Pancreas (tissue), 10 donors: ENCODE data around the gene NEK6. TPM values are rescaled to one million over a fixed set of nuclear protein-coding genes. Genes with fewer than 3 reads are reported as not detected.

Source experiments
- ATAC-seq, 4 donors: fragments of 200-7000 bp; cut with Tn5 transposase; one replicate each; pipeline versions ENCODE4 v1.8.0 to v1.9.1; 2020; ENCODE audit warnings: mild to moderate bottlenecking in 4 of 4, moderate library complexity in 4 of 4
- DNase-seq, 6 donors: peaks; one replicate each; pipeline ENCODE4 v3.0.0-alpha.2; 2020
- FAIRE-seq: peaks from 2 replicates; lab custom pipeline; 2012; peaks lifted over from hg19 to GRCh38; lab: Jason Lieb, UNC
- H3K27ac ChIP-seq, 4 donors: fragments of 200-600 bp; sonication (generic); 1 replicate in 3 of 4; 2 replicates in 1 of 4; pipeline versions ENCODE4 v1.5.0 to v1.8.0; 2020
- H3K27me3 ChIP-seq, 4 donors: fragments of 200-600 bp; one replicate each; pipeline ENCODE4 v1.8.0; 2021
- H3K36me3 ChIP-seq, 3 donors: fragments of 200-600 bp; sonication (generic) in 1 of 3; one replicate each; pipeline versions ENCODE4 v1.5.0 to v1.8.0; 2020 to 2021
- H3K4me1 ChIP-seq, 3 donors: fragments of 200-600 bp; one replicate each; pipeline ENCODE4 v1.8.0; 2021
- H3K4me3 ChIP-seq, 4 donors: fragments of 200-600 bp; sonication (generic) in 2 of 4; one replicate each; pipeline versions ENCODE4 v1.5.0 to v1.8.0; 2020 to 2021
- H3K9me3 ChIP-seq, 4 donors: fragments of 200-600 bp; one replicate each; pipeline ENCODE4 v1.8.0; 2021
- WGBS, 2 donors: extraction: QIAGEN DNeasy Blood & Tissue Kit; methylation state at CpG; one replicate each; pipeline ENCODE4 v1.1.7; 2013; 5-methylcytosine and 5-hydroxymethylcytosine counted together
- intact Hi-C, 3 donors: fragments of 100-400 bp; cut with DNase I; formaldehyde crosslinking; loops; one replicate each; pipeline versions ENCODE4 v1.11.1 to v1.14.2; 2022
- polyA plus RNA-seq, 2 donors: library from polyadenylated mRNA; stranded (reverse); fragments of 200-250 nt; gene quantifications; one replicate each; pipeline ENCODE4 v1.2.3, GENCODE V29; 2013
- total RNA-seq, 6 donors: library from RNA; stranded (reverse); fragmentation: NEBNext Ultra II Directional in 4 of 6; extraction: Animal tissue kit (Norgen Biotek cat#: 25700) in 4 of 6; gene quantifications; one replicate each; pipeline versions ENCODE4 v1.2.1 to v1.2.4, GENCODE V29; 2021 to 2023
- TF ChIP-seq, protein P1 (sequence below), 4 donors: fragments of 200-600 bp; sonication (generic) in 3 of 4; IDR thresholded peaks; one replicate each; pipeline versions ENCODE4 v1.5.0 to v1.8.0; 2021; ENCODE audit warnings: antibody characterized with exemption in 4 of 4
- donor health status: healthy with polysubstance abuse.
- donor health status: DM: no; HTN: no; CAD: no; lungs with moderate emphysema.
- donor health status: DM: no; HTN: no; CAD: no.
- donor health status: control.
- donor health status: control.
- donor health status: Bipolar disorder and iron deficiency.
- donor health status: DM: yes; HTN: yes; CAD: no.
- donor health status: DM: no; HTN: no; CAD: no.
- donor health status: DM: no; HTN: no; CAD: no.
- donor health status: DM: yes; HTN: yes; CAD: no.

The NEK6 gene
- total and polyA plus RNA-seq, 8 donors: 7.8 to 67.0 (median 29.7) TPM

DNA sequence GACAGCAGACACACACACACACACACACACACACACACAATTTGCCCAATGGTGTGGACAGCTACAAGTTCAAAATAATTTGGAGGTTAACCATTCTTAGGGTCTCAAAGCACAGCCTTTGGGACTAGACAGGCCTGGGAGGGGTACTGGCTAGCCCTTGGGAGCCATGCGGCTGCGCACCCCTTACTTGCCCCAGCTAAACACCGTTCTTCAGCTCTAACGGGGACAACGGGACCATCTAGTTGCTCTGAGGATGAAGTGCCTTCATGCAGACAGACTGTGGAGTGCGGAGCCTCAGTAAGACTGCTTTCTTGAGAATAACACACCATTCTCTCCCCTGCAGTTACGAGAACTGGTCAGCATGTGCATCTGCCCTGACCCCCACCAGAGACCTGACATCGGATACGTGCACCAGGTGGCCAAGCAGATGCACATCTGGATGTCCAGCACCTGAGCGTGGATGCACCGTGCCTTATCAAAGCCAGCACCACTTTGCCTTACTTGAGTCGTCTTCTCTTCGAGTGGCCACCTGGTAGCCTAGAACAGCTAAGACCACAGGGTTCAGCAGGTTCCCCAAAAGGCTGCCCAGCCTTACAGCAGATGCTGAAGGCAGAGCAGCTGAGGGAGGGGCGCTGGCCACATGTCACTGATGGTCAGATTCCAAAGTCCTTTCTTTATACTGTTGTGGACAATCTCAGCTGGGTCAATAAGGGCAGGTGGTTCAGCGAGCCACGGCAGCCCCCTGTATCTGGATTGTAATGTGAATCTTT is 92.9 kb downstream of the NEK6 start:
- 86 to 91% methylated on average over 16 of the region's 16 CpGs for WGBS, 2 donors
- FAIRE-seq (no peak), DNase-seq (no peak), ATAC-seq (no peak)
- Histone ChIP-seq H3K4me1 (no peaks in the 10 kb centered on the region), H3K36me3 (peaks cover 8 to 73% (median 13%) of the 10 kb centered on the region in 3 donors), H3K27ac (no peak overlapping the region), H3K27me3 (no peaks in the 10 kb centered on the region), H3K9me3 (no peaks in the 10 kb centered on the region), H3K4me3 (no peak overlapping the region)
- TF ChIP-seq, protein P1, sequence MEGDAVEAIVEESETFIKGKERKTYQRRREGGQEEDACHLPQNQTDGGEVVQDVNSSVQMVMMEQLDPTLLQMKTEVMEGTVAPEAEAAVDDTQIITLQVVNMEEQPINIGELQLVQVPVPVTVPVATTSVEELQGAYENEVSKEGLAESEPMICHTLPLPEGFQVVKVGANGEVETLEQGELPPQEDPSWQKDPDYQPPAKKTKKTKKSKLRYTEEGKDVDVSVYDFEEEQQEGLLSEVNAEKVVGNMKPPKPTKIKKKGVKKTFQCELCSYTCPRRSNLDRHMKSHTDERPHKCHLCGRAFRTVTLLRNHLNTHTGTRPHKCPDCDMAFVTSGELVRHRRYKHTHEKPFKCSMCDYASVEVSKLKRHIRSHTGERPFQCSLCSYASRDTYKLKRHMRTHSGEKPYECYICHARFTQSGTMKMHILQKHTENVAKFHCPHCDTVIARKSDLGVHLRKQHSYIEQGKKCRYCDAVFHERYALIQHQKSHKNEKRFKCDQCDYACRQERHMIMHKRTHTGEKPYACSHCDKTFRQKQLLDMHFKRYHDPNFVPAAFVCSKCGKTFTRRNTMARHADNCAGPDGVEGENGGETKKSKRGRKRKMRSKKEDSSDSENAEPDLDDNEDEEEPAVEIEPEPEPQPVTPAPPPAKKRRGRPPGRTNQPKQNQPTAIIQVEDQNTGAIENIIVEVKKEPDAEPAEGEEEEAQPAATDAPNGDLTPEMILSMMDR (IDR thresholded peaks at IDR 0.05): no peak
- intact Hi-C loops: no loop called here

DNA sequence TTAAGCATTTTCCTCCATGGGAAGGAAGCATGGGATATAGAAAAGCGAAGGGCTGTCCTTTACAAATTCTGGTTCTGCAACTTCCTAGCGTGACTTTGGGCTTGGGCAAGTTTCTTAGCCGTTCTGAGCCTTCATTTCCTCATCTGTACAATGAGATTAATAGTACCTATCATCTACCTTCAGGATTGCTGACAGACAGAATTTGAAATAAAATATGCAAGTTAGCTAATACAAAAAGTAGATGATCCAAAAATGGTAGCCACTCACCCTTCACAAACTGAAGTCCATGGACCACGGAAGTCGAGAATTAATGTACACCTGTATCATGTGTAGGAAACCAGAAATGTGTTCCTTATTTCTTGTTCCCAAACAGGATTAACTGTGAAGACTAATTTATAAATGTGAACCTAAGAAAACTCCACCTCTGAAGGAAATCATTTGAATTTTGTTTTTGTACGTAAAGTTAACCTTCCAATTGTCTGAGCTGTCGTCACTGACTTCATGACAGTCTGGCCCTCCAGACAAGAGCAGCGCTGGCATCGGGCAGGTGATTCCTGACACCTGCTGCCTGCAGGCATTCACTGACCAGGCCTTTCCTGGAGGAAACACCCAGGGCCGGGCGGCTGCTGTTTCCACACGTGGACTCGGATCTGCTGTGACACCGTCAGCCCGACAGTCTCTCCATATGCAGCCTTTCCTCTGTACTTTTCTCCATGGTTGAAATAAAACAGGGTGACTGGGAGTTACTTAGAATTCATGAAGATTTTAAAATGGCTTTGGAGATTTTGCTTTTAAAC is 94.1 kb downstream of the NEK6 start:
- TF ChIP-seq, protein P1 (IDR thresholded peaks at IDR 0.05): no peak
- no peak for FAIRE-seq
- WGBS, 2 donors: 91 to 93% methylated on average over 15 of the region's 15 CpGs
- Histone ChIP-seq H3K4me1 (no peaks in the 10 kb centered on the region), H3K4me3 (no peak overlapping the region), H3K36me3 (peaks cover 8 to 72% (median 19%) of the 10 kb centered on the region in 3 donors), H3K9me3 (no peaks in the 10 kb centered on the region), H3K27me3 (no peaks in the 10 kb centered on the region), H3K27ac (no peak overlapping the region)
- no peak for ATAC-seq
- intact Hi-C loops: no loop called here
- DNase-seq: peak in 1 of 6 donors; percentile 53

DNA sequence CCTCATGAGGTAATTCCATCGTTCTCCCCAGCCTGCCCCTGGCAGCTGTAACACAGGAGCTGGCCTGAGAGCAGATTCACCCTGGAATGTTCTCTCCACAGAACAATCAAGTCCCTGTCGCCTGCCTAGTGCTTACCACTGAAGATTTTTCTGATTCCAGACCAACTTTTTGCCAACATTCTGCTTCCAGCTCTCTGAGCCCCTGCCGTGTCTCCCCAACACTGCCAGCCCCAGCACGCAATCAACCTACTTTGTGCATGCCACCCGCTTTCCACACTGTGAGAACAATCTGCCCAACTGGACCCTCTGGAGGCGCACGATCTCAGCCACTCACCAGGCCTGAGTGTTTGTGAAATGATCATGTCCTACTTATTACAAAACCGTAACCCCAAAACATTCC is 94.9 kb downstream of the NEK6 start:
- Histone ChIP-seq H3K4me3 (no peak overlapping the region), H3K27me3 (no peaks in the 10 kb centered on the region), H3K27ac (no peak overlapping the region), H3K9me3 (no peaks in the 10 kb centered on the region), H3K4me1 (no peaks in the 10 kb centered on the region), H3K36me3 (peaks cover 8 to 68% (median 19%) of the 10 kb centered on the region in 3 donors)
- TF ChIP-seq, protein P1 (IDR thresholded peaks at IDR 0.05): no peak
- DNase-seq (no peak), FAIRE-seq (no peak), ATAC-seq (no peak)
- WGBS, 2 donors: 90 to 91% methylated on average over 8 of the region's 8 CpGs
- intact Hi-C loops: no loop called here

DNA sequence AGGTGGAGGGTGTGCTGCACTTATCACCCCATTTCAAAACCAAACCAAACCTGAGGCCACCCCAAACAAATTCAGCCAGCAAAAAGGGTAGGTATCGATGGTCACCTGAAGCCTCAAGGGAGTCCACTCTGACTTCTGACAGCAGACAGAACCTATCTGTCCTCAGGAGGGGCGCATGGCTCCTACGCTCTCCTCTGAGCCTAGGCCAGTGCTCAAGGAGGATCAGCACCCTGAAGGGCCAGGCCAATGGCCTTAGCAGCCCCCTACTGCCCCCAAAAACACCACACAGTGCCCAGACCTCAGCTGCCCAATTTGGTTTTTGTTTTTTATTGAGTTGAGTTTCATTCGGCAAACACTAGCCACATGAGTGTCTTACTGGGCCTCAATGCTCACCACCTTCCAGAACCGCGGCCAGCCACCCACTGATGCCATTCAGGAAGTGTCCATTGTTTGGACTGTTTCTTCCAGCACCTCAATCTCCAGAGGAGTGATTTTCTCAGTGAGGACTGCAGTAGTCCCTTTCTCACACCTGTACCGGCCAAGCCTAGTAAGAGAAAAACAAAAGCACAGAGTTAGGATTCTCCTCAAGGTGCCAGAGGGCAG is 95.5 kb downstream of the NEK6 start:
- FAIRE-seq (no peak), DNase-seq (no peak), ATAC-seq (no peak)
- Histone ChIP-seq H3K4me1 (no peaks in the 10 kb centered on the region), H3K27ac (no peak overlapping the region), H3K9me3 (no peaks in the 10 kb centered on the region), H3K27me3 (no peaks in the 10 kb centered on the region), H3K36me3 (peaks cover 8 to 62% (median 19%) of the 10 kb centered on the region in 3 donors), H3K4me3 (no peak overlapping the region)
- intact Hi-C loops: no loop called here
- TF ChIP-seq, protein P1 (IDR thresholded peaks at IDR 0.05): no peak
- WGBS, 2 donors: 94 to 95% methylated on average over 7 of the region's 7 CpGs
